ENCODE data around the gene PARP9. TPM values are rescaled to one million over a fixed set of nuclear protein-coding genes. Genes with fewer than 3 reads are reported as not detected.

The PARP9 gene
- total and polyA plus RNA-seq, 10 of the 15 experiments (the other 5 are each of a cell fraction or from before 2014, with no cell fraction given), result 34.0 to 122 (median 46.1) TPM

DNA sequence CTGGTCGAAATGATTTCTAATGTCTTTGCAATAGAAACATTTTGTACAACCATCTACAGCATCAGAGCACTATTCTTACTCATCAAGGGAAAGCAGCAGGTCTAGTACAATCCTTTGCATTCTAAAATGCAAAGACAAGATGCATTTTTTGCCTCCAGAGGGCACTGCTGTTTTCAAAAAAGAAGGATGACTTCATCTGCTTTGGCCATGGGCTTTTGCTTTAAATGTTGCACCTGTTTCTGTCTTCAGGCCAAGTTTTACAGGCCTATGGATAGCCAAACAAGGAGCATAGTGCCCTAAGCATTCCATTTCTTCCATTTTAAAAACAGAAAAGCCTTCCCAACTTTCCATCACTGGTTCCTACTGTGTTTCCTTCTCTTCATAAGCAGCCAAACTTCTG, 3.4 kb downstream of the PARP9 start:
- Histone ChIP-seq H3K4me1 (ENCODE audit: control insufficient read depth, insufficient read depth, low read length) (peaks cover 4% of the 10 kb centered on the region; the same call in 1 of the 2 replicates), H3K27ac (ENCODE audit: control insufficient read depth, insufficient read depth) (no peak overlapping the region), H3K4me2 (ENCODE audit: control insufficient read depth, insufficient read depth) (no peak overlapping the region), H3K27me3 (replicated peaks in 1 of 2; ENCODE audit: control insufficient read depth in 2 of 2, insufficient read depth in 2 of 2, low read length in 1 of 2) (no peaks in the 10 kb centered on the region), H3K9me3 (replicated peaks; ENCODE audit: control insufficient read depth, insufficient read depth, low read length) (no peaks in the 10 kb centered on the region), H3K79me2 (ENCODE audit: control insufficient read depth, insufficient read depth, low read length) (peaks cover 30% of the 10 kb centered on the region), H3K9ac (ENCODE audit: control insufficient read depth, insufficient read depth, low read length) (no peak overlapping the region), H2AFZ (ENCODE audit: control insufficient read depth, low read depth, low read length) (no peak overlapping the region), H3K36me3 (ENCODE audit: control insufficient read depth in 2 of 2, insufficient read depth in 2 of 2, low read length in 1 of 2) (peaks cover 2 to 8% of the 10 kb centered on the region in 2 experiments; a peak in 2 of 4 replicates), H4K20me1 (ENCODE audit: control insufficient read depth, insufficient read depth) (no peaks in the 10 kb centered on the region), H3K4me3 (no peak overlapping the region)
- DNase-seq (ENCODE audit: low read depth, low spot score) (peak; percentile 63), FAIRE-seq (peak; percentile 69), ATAC-seq (peak; percentile 55)
- ChIA-PET RAD21 (ENCODE audit: unreplicated experiment) (interaction anchor here (0.9 to 11.8 kb wide), 12 partner anchors 16 to 168 kb away, joined by 3 to 236 read pairs (median 6); partner anchors contain the start of genes PARP14 and PARP15), CTCF (interaction anchor here (0.8 to 6.3 kb wide), 18 partner anchors 18 to 1013 kb away, joined by 3 to 192 read pairs (median 6); partner anchors contain the start of gene PARP14), POLR2A (interaction anchor here (1.0 to 6.3 kb wide), 3 partner anchors 60 to 123 kb away, joined by 3 to 65 read pairs (median 7); partner anchors contain the start of gene PARP14), SMC1A (ENCODE audit: uncharacterized antibody, unreplicated experiment) (interaction anchor here (1.0 to 13.0 kb wide), 11 partner anchors 15 to 196 kb away, joined by 3 to 250 read pairs (median 6); partner anchors contain the start of genes PARP14 and PARP15)
- WGBS (ENCODE audit: insufficient coverage, insufficient replicate concordance, low lambda C conversion rate, missing lambda C conversion rate), result 83% methylated on average over 1 of the region's 1 CpG
- no TSS peak for BruUV-seq (replicated peaks)
- intact Hi-C loops (cut with micrococcal nuclease; ENCODE audit: unreplicated experiment) (loop anchor here (1.0 to 10.0 kb wide), 5 partner anchors 50 to 467 kb away; partner anchors contain the start of genes HSPBAP1, SEMA5B and SLC49A4), in situ Hi-C loops (cut with MboI) (no loop called here)
- TF ChIP-seq ZNF274 (IDR thresholded peaks at IDR 0.05; ENCODE audit: insufficient read depth, insufficient read length) (no peak), BACH1 (IDR thresholded peaks at IDR 0.05; ENCODE audit: borderline replicate concordance) (no peak), IKZF2 (IDR thresholded peaks at IDR 0.05) (peak in 1 of 2 experiments; percentile 35; a peak in 1 of 4 replicates), SIN3A (IDR thresholded peaks at IDR 0.05; ENCODE audit: low read depth, low read length) (peak; percentile 48; the same call in 1 of the 2 replicates), CHD2 (IDR thresholded peaks at IDR 0.05; ENCODE audit: borderline replicate concordance, low read depth, low read length) (no peak), DPF2 (IDR thresholded peaks at IDR 0.05) (no peak), SREBF2 (IDR thresholded peaks at IDR 0.05; ENCODE audit: low read length) (no peak), CREM (IDR thresholded peaks at IDR 0.05; ENCODE audit: low read depth) (no peak), JUNB (IDR thresholded peaks at IDR 0.05) (peak; percentile 51), ZNF217 (IDR thresholded peaks at IDR 0.05) (no peak)
- TF ChIP-seq, protein P1, sequence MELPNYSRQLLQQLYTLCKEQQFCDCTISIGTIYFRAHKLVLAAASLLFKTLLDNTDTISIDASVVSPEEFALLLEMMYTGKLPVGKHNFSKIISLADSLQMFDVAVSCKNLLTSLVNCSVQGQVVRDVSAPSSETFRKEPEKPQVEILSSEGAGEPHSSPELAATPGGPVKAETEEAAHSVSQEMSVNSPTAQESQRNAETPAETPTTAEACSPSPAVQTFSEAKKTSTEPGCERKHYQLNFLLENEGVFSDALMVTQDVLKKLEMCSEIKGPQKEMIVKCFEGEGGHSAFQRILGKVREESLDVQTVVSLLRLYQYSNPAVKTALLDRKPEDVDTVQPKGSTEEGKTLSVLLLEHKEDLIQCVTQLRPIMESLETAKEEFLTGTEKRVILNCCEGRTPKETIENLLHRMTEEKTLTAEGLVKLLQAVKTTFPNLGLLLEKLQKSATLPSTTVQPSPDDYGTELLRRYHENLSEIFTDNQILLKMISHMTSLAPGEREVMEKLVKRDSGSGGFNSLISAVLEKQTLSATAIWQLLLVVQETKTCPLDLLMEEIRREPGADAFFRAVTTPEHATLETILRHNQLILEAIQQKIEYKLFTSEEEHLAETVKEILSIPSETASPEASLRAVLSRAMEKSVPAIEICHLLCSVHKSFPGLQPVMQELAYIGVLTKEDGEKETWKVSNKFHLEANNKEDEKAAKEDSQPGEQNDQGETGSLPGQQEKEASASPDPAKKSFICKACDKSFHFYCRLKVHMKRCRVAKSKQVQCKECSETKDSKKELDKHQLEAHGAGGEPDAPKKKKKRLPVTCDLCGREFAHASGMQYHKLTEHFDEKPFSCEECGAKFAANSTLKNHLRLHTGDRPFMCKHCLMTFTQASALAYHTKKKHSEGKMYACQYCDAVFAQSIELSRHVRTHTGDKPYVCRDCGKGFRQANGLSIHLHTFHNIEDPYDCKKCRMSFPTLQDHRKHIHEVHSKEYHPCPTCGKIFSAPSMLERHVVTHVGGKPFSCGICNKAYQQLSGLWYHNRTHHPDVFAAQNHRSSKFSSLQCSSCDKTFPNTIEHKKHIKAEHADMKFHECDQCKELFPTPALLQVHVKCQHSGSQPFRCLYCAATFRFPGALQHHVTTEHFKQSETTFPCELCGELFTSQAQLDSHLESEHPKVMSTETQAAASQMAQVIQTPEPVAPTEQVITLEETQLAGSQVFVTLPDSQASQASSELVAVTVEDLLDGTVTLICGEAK (IDR thresholded peaks at IDR 0.05; ENCODE audit: borderline replicate concordance), result no peak
- TF ChIP-seq, protein P2, sequence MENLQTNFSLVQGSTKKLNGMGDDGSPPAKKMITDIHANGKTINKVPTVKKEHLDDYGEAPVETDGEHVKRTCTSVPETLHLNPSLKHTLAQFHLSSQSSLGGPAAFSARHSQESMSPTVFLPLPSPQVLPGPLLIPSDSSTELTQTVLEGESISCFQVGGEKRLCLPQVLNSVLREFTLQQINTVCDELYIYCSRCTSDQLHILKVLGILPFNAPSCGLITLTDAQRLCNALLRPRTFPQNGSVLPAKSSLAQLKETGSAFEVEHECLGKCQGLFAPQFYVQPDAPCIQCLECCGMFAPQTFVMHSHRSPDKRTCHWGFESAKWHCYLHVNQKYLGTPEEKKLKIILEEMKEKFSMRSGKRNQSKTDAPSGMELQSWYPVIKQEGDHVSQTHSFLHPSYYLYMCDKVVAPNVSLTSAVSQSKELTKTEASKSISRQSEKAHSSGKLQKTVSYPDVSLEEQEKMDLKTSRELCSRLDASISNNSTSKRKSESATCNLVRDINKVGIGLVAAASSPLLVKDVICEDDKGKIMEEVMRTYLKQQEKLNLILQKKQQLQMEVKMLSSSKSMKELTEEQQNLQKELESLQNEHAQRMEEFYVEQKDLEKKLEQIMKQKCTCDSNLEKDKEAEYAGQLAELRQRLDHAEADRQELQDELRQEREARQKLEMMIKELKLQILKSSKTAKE (IDR thresholded peaks at IDR 0.05; ENCODE audit: low read depth, poor library complexity, severe bottlenecking), result peak; percentile 33
- TF ChIP-seq, protein P3, sequence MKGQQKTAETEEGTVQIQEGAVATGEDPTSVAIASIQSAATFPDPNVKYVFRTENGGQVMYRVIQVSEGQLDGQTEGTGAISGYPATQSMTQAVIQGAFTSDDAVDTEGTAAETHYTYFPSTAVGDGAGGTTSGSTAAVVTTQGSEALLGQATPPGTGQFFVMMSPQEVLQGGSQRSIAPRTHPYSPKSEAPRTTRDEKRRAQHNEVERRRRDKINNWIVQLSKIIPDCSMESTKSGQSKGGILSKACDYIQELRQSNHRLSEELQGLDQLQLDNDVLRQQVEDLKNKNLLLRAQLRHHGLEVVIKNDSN (IDR thresholded peaks at IDR 0.05; ENCODE audit: borderline replicate concordance, extremely low read length, insufficient read depth, low read depth, low read length), result no peak
- TF ChIP-seq, protein P4, sequence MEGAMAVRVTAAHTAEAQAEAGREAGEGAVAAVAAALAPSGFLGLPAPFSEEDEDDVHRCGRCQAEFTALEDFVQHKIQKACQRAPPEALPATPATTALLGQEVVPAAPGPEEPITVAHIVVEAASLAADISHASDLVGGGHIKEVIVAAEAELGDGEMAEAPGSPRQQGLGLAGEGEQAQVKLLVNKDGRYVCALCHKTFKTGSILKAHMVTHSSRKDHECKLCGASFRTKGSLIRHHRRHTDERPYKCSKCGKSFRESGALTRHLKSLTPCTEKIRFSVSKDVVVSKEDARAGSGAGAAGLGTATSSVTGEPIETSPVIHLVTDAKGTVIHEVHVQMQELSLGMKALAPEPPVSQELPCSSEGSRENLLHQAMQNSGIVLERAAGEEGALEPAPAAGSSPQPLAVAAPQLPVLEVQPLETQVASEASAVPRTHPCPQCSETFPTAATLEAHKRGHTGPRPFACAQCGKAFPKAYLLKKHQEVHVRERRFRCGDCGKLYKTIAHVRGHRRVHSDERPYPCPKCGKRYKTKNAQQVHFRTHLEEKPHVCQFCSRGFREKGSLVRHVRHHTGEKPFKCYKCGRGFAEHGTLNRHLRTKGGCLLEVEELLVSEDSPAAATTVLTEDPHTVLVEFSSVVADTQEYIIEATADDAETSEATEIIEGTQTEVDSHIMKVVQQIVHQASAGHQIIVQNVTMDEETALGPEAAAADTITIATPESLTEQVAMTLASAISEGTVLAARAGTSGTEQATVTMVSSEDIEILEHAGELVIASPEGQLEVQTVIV (IDR thresholded peaks at IDR 0.05; ENCODE audit: borderline replicate concordance, partially characterized antibody), result no peak

All from GM12878 (cell line).